NCI-H2171 (cell line): ENCODE results near the gene UBQLN4.

Source experiments
- DNase-seq: peaks from one replicate; lab custom pipeline; 2025; lab: John Stamatoyannopoulos, UW

Gene UBQLN4

GRCh38 chr1:156014829-156015228 is 38.8 kb downstream of the UBQLN4 start:
- no peak for DNase-seq

DNA sequence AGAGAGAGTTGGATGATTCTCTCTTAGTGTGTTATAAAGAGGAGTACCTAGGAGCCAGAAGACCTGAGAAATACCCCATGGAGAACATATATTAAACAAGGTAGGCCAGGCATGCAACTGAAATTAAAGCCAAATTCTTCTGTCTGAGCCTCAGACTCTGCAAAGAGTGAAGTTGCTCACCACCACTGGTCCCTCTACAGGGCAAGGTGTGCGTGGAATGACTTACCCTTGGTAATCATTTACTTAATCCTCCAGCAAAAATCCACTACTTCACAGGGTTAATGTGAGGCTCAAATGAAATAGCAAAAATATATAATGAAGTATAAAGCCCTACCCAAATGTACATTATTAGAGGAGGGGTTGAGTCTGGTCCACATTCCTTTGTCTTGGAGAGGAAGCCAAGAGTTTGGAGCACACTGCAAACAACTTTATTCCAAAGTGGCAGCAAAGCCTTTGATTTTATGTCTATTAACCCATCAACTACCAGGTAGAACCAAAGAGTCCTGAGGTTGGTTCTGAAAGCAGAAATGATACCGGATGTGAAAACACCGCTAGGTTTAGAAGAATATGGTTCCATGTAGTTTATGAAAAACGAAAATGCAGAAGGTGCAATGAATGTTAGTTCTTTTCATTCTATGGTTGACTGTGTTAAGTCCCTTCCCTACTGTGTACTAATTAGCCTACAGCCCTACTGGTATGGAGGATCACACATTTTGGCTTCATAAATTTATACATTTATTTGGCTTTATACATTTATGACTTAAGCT is 41.4 kb downstream of the UBQLN4 start:
- no peak for DNase-seq

DNA sequence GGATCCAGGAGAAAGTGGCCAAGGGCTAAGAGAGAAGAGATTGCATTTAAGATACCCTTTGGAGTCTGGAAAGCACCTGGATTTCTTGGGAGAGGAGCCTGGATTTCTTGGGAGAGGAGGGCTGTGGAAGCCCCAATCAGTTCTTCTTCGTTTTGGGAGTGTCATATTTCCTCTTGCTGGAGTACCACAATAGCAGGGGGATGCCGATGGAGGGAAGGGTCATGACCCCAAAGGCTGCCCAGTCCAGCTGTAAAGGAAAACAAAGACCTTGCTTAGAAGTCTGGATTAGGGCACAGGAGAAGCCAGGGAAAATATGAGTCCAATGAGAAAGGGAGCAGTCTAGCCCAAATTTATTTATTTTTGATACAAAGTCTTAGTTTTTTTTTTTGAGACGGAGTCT is 44.2 kb downstream of the UBQLN4 start:
- no peak for DNase-seq

GRCh38 chr1:156006666-156007376 is 46.8 kb downstream of the UBQLN4 start:
- no peak for DNase-seq

DNA sequence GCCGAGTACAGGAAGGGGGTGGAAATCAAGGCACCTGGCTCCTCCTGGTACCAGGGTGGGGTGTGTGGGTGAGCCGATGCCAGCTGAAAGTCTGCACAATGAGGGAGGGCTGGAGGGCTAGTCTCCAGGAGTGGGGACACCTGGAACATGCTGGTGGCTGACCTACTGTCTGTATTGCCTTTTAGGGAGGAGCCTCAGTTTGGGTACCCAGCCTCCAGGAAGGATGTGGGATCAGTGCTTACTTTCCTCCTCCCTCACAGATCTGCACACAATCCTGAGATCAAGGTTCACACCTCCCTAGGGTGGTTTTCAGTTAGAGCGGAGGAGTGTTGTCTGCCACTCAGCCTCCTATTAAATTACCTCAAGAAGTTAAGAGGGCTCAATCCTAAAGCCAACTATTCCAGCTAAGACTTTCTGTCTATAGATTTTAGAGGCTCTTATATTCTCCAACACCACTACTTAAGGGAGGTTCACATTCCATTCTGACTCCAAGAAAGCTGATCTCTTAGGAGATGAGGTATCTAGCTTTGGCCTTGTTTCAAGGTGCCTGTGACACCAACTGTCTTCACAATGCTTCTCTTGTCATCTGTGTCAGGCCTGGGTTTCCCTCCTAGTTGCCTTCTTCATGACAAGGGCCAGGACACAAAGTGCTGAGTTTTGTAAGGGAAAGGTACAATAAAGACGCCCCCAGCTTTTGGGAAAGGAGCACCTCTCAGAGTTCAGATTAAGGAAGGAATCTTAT is 48.6 kb downstream of the UBQLN4 start:
- no peak for DNase-seq

DNA sequence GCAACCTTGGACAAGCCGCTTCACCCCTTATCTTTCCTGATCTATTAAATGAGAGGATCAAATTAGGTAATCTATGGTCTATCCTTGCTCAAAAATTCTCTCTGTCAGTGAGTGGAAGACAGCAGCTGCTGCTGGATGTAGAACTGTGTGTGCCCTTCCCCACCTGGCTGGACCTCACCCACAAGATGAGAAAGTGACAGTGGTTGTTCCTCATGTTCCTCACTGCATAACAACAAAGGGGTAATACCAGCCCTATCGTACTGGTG is 49.7 kb downstream of the UBQLN4 start:
- no peak for DNase-seq

DNA sequence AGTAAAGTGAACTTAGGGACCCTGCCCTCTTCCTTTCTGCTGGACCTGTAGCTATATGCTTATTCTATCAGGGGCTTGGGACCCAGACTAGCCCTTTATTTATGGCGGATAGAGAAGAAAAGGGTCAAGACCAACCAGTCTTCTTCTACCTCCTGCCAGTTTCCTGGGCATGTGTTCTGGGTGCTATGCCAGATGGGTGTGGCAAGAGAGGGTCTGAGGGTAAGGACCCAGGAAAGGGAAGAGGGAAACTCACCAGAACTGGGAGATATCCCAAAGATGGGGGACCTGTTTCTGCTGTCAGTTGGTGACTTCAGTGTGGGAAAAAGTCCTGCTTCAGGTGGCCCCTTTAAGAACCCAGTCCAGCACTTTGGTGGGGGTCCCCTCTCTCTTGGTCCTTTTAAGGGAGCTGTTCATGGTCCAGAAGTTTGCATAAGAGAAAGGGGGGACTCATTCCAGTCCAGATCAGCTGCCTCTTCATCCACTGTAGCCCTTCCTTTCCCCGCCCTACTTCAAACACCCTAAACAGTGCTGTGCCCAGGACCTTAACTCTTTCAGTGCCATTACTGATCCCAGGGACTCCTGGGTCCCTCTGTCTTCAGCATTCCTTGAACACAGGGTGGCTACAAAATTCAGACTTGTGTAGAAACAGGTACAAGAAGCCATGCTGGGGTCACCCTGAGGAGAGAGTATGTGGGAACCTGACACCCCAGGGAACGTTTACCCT is 51.2 kb downstream of the UBQLN4 start:
- DNase-seq = no peak

GRCh38 chr1:156001662-156002171 is 51.9 kb downstream of the UBQLN4 start:
- DNase-seq = no peak

GRCh38 chr1:156001021-156001661 is 52.5 kb downstream of the UBQLN4 start:
- no peak for DNase-seq

GRCh38 chr1:155999964-156000363 is 53.6 kb downstream of the UBQLN4 start:
- no peak for DNase-seq

DNA sequence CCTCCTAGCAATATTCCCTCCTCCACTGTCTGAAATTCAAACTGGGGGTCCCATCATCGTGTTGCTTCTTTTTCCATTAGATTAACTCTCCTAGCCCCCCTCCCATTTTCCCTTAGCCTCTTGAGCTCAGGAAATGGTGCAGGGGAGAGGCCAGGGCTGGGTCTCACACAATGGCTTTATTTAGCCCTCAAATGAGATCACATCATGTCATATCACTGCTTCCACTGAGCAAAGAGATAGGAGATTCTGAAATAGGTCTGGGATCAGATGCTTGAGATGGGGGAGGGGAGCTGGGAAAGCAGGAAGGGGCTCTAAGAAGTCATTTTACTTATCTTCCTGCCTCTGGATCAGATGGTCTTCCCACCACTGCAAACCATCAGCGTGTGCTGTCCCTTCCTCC is 57.4 kb downstream of the UBQLN4 start:
- DNase-seq = no peak

DNA sequence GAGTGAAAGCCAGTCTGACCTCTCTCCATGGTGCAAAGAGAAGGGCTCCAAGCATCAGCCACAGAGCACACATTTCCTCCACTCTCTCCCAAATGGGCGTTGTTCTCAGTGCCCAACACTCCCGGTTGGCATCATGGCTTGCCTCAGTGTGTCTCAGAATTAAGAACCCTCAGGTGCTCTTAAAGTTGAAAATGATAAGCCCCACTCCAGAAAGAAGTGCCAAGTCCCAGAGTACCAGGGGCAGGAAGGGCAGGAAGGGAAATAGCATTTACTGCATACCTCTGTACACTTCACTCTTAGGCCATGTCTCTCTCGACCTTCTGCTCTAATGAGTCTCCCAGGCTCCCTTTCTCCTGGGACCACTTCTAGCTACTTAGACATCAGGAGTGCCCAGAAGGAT is 60.0 kb downstream of the UBQLN4 start:
- no peak for DNase-seq

DNA sequence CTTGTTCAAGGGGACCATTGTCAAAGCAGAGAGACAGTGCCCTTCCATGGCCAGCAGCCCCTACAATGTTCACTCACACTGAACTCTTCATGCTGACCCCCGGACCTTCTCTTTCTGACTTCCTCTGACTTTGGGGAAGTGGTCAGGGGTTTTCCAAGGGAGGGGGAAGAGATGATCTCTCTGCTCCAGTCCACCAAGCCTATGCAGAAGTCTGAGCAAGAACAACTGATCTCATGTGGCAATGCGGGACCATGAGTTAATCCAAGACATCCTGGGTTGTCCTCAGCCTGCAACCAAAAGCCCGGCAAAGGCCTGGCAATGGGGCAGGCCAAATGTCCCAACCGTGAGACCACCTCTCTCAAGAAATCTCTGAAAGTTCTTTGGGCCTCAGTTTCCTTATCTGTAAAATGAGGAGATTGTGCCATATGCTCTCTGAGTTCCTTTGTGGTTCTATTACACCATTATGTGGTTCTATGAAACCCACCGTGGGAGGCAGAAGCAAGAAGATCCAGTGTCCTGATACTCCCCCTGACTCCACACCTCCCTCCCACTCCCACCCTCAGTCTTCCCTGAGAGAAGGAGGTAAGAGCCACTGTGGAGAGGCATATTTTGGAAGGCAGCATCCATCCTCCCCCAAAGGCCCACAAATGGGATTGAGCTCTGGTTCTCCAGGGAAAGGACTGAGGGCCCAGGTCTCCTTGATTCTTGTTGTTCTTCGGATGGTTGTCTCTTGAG is 63.4 kb downstream of the UBQLN4 start:
- DNase-seq = no peak

GRCh38 chr1:155989242-155990004 is 64.2 kb downstream of the UBQLN4 start:
- DNase-seq = peak; percentile 17
